GM18858 (cell line): ENCODE data around the gene UPP2.

Source experiments
- ATAC-seq: cut with Tn5 transposase; IDR thresholded peaks from one replicate; pipeline ENCODE4 v1.9.1; 2021; ENCODE audit not compliant: unreplicated experiment

Gene UPP2

GRCh38 chr2:158101384-158101926 lies at the start of gene UPP2:
Gene UPP2 (plus strand): TSS chr2:158101876. CDS start chr2:158102064, 188 bp downstream.
- ATAC-seq: peak; percentile 54

- ATAC-seq: no peak
Observed at GRCh38 chr2:158052761-158053160, 48.9 kb upstream of the UPP2 start.

DNA sequence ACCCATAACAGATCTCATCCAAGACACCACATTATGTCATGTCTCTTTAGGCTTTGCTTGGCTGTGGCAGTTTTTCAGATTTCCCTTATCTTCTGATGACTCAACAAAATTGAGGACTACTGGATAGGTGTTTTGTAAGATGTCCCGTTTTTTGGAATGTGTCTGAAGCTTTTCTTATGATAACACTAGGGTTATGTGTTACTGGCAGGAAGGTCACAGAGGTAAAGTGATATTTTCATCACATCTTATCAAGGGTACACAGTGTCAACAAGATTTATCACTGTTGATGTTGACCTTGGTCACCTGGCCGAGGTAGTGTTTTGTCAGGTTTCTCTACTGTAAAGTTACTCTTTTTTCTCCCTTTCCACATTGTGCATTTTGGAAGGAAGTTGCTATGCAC lies 44.8 kb upstream of the UPP2 start:
- no peak for ATAC-seq

DNA sequence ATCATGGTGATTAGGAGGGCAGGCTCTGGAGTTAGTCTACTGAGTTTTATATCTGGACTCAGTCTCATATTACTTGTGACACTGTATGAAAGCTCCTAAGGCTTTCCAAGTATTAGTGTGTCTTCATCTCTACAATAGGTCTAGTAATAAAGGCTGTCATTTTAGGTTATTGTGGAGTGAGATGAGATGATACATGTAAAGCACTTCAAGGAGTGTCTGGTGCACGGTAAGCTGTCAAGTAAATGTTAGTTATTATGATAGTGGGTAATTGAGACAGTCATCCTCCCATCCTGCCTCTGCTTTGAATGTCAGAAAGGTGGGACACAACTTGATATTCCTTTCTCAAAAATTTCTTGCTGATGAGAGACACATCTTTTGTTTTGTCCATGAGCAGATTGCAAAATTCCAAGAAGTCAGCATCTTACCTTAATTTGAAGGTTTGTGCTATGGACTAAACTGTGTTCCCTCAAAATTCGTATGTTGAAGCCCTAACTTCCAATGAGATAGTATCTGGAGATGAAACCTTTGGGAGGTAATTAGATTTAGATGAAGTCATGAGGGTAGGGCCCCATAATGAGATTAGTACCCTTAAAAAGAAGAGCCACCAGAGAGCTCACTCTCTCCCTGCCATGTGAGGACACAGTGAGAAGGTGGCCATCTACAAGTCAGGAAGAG lies 41.4 kb upstream of the UPP2 start:
- no peak for ATAC-seq

GRCh38 chr2:158060835-158061435 lies 40.7 kb upstream of the UPP2 start:
- no peak for ATAC-seq

DNA sequence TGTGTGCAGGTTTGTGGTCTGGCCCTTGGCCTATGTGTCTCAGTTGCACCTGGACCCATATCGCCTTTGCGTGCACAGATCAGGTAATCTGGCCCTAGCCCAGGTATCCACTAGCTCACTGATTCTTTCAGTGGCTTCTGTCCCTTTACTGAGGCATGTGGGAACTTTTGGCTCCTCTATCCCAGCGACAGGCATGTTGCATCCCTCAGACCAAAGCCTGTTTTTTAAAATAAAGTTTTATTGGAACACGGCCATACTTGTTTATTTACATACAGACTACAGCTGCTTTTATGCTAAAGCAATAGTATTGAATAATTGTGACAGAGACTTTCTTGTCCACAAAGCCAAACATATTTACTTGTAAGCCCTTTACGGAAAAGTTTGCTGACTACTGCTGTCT lies 39.9 kb upstream of the UPP2 start:
- ATAC-seq: no peak

GRCh38 chr2:158066046-158066713 lies 35.5 kb upstream of the UPP2 start:
- no peak for ATAC-seq

- no peak for ATAC-seq
Observed at GRCh38 chr2:158071018-158071417, 30.7 kb upstream of the UPP2 start.

DNA sequence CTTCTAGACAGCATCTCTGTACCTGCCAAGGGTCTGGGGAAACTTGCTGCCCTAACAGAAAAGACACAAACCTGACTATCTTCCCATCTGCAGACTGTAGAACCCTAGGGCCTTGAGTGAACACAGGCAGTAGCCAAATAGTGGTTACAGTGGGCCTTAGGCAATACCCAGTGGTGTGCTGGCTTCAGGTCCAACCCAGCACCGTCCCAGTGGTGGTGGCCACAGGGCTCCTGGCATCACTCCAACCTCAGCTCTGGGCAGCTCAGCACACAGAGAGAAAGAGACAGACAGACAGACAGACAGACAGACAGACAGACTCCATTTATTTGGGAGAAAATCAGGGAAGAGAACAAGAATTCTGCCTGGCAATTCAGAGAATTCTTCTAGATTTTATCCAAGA lies 29.3 kb upstream of the UPP2 start:
- no peak for ATAC-seq

GRCh38 chr2:158079672-158080071 lies 22.0 kb upstream of the UPP2 start:
- ATAC-seq: no peak

GRCh38 chr2:158088093-158088492 lies 13.6 kb upstream of the UPP2 start:
- ATAC-seq: no peak

DNA sequence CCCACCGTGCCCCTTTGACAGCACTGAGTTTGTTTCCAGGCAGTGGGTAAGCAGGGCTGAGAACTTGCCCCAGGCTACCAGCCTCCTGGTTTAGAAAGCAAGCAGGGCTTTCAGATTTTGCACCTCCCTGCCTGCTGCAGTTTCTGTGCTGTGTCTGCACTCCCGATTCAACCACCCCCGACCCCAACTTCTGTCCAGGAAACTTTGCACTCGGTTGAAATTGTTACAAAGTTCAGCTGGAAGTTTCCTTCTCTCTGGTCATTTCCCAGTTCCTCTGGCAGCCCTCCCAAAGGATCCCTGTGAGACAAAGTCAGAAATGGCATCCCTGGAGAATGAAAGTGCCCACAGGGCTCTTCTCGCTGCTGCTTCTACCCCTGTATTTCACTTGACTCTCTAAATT lies 12.4 kb upstream of the UPP2 start:
- ATAC-seq: no peak

- ATAC-seq: no peak
Observed at GRCh38 chr2:158091647-158092046, 10.0 kb upstream of the UPP2 start.

GRCh38 chr2:158094487-158095092 lies 7.1 kb upstream of the UPP2 start:
- ATAC-seq: no peak

GRCh38 chr2:158095269-158095668 lies 6.4 kb upstream of the UPP2 start:
- ATAC-seq: no peak

GRCh38 chr2:158095912-158096311 lies 5.8 kb upstream of the UPP2 start:
- no peak for ATAC-seq

GRCh38 chr2:158097481-158097880 lies 4.2 kb upstream of the UPP2 start:
- ATAC-seq: no peak

GRCh38 chr2:158098178-158098577 lies 3.5 kb upstream of the UPP2 start:
- no peak for ATAC-seq

- ATAC-seq: no peak
Observed at GRCh38 chr2:158099716-158100115, 2.0 kb upstream of the UPP2 start.

- no peak for ATAC-seq
Observed at GRCh38 chr2:158100411-158100810, 1.3 kb upstream of the UPP2 start.

GRCh38 chr2:158102446-158102845 lies 770 bp downstream of the UPP2 start:
- ATAC-seq: no peak
